ENCODE data around the gene OR2W3.

The OR2W3 gene

DNA sequence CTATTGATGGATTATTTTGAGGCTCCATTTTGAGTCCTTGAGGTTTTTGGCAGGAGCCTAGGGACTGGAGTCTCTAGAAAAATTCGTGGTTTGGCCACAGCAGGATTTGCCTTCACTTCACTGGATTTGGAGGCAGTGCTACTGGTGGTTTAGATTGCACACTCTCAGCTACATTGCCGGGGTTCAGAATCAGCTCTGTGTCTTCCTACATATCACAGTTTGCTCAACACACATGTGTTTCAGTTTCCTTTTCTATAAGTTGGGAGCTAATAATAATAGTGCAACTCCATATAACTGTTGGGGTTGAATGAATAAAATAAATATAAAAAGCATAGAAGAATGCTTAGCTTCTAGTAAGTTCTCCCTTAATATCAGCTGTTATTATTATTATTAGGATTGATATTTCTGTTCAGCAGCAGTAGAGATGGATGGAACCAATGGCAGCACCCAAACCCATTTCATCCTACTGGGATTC is at the start of gene OR2W3:
OR2W3 (plus strand) TSS at position 425 of the 475 bp plus-strand sequence; CDS start at position 425, 0 bp downstream.
- no peak for DNase-seq

DNA sequence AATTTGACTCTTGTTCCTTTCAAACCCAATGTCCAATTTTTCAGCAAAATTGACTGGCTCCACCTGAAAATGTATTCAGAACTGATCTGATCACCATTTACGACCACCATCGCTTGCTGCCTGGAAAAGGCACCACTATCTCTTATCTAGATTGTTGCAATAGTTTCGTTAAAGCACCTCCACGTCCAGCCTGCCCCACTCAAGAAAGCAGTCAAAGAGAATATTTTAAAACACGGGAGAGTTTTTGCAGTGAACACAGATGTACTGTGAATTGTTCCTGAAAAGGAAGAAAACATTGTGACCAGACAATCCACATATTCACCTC is 49.7 kb upstream of the OR2W3 start:
- DNase-seq: no peak

DNA sequence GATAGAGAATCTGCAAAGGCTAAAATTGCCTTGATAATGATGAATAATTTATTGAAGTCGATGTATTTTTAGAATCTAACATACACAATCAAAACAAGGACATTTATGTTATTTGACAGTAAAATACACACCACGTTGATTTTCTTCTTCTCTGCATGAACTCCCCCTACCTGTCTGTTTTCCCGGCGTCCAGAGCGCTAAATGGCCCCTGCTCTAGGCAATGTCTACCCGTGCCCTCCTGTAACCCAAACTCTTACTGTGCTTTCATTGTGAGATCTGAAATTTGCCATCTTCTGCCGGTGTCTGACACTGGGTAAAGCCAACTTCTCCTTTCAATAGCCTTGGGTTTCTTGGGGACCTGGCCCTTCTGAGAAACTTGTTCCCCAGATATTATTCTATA is 47.0 kb upstream of the OR2W3 start:
- DNase-seq: no peak

DNA sequence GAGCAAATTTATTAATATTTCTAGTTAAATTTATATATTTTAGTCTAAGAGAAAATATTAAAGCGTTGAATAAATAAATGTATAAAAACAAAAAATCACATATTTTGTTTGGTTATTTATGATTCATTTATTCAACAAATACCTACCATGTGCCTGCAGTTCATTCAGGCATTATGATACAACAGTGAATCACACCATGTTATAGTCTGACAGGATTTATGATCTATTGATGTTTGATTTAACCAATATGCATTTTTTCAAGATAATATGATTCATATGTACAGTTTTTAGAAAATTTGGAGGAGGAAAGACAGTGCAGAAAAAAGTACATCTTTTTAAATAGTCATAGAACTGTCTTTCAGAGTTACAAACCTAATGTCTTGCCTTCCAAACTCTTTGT is 45.8 kb upstream of the OR2W3 start:
- no peak for DNase-seq

DNA sequence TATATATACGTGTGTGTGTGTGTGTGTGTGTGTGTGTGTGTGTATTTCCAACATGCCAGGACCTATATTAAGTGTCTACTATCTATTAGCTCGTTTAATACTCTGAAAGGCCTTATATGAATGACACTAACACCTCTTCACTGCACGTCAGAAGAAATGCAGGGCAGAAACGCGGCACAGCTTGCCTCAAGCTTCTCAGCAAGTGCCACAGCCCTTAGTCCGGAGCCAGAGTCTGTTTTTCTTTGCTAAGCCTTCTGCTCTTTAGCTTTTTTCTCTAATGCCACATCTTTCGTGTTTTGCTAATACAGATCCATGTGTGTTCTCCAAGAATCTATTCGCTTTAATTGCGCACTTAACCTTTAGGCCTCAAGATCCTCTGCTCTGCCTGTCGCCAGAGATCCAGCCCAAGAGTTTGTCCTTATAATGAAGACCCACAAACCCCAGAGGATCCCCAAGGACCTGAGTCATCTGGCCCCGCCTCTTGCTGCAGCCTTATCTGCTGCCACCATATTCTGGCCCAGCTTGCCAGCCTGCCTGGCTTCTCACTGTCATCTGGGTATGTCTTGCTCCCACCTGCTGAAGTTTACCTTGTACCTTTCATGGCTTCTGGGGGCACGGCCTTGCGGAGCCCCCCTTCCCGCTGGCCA is 40.4 kb upstream of the OR2W3 start:
- no peak for DNase-seq

DNA sequence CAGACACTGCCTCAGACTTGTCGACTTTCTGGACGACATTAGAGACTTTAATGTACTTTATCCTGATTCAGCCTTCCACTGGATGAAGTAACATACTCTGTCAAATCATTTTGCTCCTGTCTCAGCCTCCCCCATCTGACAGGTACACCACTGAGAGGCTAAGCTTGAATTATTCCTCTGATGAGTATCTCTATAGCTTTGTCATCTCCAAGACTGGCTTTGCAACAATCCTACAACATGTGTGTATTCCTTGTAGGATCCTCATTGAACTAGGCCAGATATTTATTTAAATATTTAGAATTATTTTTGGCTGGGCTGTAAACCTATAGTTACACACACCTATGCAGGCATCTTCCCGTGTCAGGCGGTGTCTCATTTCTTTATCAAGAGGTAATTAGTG is 39.5 kb upstream of the OR2W3 start:
- no peak for DNase-seq

DNA sequence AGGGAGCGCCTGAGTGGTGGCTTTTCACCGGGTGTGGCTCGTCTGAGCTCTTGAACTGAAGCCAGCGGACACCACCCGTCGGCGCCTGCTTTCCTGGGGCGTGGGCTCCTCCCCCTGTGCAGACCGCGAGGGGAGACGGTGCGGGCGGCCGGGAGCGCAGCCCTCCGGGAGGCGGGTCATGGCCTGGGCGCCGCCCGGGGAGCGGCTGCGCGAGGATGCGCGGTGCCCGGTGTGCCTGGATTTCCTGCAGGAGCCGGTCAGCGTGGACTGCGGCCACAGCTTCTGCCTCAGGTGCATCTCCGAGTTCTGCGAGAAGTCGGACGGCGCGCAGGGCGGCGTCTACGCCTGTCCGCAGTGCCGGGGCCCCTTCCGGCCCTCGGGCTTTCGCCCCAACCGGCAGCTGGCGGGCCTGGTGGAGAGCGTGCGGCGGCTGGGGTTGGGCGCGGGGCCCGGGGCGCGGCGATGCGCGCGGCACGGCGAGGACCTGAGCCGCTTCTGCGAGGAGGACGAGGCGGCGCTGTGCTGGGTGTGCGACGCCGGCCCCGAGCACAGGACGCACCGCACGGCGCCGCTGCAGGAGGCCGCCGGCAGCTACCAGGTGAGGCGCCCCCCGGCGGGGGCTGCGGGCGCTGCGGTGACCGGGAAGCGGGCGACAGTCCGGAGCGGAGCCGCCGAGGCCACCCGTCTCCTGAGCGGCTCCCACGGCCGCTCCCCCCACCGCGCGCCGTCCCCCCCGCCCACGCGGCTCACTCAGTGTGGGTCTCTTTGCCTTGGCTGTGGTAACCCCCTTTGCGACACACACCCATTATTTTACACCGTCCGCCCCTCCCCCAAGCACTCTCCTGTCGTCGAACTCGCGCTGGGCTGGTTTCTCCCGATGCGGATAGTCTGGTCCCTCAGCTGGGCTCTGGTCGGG is 38.1 kb upstream of the OR2W3 start, which contains the start of gene TRIM58:
TRIM58 (plus strand) TSS at position 119 of the 916 bp plus-strand sequence; CDS start at position 179, 60 bp downstream.
- no peak for DNase-seq

DNA sequence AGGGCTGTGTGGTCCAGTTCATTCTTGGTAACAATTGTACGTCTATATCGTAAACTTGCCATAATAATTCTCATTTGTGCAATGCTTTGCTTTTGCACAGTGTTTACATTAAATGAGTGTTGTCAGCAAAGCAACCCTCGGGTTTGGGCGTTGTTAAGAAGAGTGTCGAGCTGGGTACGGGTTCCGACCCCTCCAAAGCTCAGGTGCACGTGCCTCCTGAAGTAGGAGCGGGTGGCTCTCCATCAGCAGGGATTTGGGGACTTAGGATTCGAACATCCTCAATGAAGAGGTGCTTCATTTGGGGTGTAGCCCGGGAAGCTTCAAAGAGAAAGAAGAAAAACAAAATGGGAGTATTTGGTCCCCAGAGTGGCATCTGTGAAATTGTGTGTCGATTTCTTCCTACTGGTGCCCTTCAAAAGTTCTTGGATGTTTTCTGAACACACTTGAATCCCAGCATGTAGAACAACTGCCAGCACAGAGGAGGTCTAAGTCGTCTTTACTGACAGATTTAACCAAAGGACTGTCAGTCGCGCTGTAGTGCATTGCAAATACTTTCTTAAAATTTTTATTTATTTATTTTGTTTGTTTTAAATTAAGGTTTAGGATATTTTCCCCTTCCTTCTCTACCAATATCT is 37.3 kb upstream of the OR2W3 start:
- no peak for DNase-seq

DNA sequence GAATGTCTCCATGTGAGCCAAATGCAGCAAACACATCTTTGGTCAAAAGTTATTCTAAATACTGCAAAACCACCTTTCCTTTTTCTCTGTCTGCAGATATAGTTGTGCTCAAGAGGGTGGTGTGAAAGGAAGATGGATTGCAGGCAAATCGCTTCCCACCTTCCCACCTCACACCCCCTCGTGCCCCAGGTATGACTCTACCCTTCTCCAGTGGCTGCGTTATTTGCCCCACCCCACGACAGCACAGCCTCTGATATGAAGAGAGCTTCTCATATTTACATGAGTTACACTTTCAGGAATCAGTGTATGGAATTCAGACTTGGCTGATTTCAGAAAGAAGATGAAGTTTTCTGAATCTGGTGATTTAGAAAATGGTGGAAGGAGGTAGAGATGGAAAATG is 32.6 kb upstream of the OR2W3 start:
- DNase-seq: no peak

DNA sequence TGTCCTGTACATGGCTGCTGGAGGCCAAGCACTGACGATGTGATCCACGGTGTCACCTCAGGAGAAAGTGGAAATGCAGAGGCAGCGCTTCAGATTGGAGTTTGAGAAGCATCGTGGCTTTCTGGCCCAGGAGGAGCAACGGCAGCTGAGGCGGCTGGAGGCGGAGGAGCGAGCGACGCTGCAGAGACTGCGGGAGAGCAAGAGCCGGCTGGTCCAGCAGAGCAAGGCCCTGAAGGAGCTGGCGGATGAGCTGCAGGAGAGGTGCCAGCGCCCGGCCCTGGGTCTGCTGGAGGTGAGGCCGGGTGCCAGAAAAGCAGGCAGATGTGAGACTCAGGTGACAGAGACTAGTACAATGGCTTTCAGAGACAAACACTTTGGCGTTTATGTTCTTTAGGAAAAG is 30.7 kb upstream of the OR2W3 start:
- DNase-seq: no peak

DNA sequence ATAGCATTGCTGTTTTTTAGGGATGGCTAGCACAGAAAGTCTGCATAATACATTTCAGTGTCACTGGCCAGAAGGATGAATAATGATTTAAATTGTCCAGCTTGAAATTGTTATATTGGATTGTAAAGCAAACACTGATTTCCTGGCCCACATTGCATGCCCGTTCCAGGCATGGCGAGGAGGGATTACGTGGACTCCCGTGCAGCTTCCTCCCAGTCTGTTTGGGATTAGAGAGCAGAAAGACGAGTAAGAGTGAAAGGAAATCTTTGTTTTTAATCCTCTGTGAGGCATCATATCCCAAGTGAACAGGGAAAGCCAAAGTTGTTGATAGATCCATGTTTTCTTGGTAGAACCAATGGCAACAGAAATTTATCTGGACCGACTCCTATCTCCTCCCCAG is 30.0 kb upstream of the OR2W3 start:
- no peak for DNase-seq

DNA sequence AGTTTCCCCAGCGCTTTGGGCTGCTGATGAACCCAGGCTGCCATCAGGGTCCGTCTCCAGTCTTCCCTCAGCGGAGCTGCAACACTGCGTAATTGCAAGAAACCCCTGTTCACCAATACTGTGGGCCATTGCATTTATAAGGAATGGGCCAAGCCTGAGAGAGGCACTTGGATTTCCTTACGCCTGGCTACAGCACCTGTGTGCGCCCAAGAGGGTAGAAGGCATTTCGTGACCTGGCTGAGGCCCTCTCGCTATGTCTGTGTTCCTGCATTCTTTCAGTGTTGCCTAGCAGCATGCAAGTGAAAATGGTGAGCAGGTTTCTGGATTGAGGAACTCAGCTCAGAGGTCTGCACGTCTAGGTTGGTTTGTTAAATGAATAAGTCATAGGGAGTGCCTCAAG is 12.0 kb upstream of the OR2W3 start:
- DNase-seq: no peak

DNA sequence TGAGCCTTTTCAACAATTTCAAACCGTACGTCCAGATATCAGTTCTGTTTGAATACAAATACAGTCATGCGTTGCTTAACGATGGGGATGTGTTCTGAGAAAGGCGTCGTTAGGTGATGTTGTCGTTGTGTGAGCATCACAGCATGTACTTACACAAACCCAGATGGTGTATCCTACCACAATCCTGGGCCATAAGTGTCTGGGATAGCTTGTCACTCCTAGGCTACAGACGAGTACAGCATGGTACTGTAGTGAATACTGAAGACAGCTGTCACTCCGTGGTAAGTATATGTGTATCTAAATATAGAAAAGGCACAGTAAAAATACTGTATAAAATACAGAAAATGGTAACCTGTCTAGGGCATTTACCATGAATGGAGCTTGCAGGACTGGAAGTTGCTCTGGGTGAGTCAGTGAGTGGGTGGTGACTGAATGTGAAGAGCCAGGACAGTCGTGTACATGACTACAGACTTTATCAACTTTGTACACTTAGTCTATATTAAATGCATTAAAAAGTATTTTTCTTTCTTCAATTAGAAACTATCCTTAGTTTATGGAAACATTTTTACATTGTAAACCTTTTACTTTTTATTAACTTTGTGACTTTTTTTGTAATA is 10.5 kb upstream of the OR2W3 start:
- no peak for DNase-seq

DNA sequence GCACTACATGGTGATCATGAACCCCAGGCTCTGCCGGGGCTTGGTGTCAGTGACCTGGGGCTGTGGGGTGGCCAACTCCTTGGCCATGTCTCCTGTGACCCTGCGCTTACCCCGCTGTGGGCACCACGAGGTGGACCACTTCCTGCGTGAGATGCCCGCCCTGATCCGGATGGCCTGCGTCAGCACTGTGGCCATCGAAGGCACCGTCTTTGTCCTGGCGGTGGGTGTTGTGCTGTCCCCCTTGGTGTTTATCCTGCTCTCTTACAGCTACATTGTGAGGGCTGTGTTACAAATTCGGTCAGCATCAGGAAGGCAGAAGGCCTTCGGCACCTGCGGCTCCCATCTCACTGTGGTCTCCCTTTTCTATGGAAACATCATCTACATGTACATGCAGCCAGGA is 589 bp downstream of the OR2W3 start:
- no peak for DNase-seq

DNA sequence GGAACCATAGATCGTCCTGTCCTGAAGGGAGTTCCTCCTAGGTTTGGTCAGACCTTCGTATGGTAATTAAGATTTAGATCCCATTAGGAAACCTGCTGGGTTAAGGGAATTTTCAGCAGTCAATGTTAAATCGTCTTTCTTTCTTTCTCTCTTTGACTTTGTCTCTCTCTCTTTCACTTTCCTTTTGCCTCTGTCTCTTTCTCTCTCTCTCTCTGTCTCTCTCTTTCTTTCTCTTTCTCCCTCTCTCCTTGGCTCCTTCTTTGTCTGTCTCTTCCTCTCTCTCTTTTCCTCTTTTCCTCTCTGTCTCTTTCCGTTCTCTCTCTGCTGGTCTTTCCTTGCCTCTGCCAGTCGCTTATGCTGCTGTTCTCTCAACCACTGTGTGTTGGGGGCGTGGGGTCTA is 8.7 kb downstream of the OR2W3 start:
- DNase-seq: no peak

DNA sequence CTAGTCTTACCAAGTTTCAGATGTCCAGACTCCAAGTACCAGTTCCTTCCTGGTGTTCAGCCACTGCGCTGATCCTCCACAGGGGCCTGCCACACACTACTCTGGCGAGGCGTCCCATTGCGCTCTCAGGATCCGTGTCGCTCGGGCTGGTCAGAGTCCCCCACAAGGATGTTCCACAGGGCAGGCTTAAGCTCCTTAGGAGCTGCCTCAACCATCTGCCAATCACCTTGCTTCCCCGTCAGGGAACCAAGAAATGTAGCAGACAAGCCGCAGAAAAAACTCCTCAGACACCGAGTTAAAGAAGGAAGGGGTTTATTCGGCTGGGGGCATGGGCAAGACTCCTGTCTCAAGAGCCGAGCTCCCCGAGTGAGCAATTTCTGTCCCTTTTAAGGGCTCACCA is 9.8 kb downstream of the OR2W3 start:
- no peak for DNase-seq

DNA sequence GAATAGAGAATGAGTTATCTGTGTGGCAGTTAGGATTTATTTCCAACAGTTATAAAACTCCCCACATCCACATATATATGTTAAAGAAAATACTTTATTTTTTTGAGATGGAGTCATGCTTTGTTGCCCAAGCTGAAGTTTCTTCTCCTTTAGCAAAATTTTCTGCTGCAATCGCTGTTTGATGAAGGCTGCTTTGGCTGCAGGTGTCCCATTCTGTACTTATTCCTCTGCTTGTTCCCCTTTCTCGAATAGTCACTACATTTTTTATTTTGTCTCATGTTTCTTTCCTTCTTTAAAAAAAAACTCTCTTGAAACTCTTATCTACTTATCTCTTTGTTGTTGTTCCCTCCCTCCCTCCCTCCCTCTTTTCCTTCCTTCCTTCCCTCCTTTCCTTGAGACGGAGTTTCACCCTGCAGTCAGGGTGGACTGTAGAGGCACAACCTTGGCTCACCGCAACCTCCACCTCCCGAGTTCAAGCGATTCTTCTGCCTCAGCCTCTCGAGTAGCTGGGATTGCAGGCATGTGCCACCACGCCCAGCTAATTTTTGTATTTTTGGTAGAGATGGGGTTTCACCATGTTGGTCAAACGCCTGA is 10.6 kb downstream of the OR2W3 start:
- no peak for DNase-seq

DNA sequence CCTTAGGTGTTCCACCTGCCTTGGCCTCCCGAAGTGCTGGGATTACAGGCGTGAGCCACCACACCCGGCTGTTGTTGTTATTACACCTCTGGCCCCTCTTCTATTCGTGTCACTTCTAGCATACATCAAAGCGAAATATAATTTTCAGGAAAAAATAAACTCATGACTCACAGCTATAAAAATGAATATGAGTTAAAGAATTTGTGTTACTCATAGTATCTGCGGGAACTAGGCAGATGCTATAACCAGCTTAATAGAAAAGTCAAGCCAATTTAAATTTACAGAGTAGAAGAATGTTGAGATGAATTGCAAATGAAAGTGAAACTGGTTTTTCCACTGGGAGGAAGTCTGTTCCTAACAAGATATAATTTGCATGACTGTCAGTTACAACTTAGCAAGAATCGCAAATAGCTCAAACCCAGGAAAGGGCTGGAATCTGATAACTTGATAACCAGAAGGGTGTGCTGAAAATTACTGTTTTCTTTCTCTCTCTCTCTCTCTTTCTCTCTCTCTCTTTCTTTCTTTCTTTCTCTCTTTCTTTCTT is 11.2 kb downstream of the OR2W3 start:
- no peak for DNase-seq

DNA sequence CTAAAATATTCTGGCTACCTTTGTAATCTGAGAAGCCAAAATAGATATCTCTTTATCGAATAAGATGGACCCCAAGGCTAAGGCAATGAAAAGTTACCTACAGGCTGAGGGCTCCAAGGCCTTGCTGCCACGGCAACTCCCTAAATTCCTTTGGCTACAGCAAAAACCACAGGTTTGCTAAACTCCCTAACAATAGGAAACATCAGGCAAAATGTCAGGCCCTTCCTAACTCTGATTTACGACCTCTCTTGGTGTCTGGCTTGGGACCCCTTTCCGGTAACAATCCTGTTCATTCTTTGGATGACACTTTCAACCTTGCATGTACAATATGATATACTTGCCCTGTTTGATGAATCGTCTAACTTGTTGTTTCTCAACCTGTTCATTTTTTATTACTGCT is 13.4 kb downstream of the OR2W3 start:
- no peak for DNase-seq

DNA sequence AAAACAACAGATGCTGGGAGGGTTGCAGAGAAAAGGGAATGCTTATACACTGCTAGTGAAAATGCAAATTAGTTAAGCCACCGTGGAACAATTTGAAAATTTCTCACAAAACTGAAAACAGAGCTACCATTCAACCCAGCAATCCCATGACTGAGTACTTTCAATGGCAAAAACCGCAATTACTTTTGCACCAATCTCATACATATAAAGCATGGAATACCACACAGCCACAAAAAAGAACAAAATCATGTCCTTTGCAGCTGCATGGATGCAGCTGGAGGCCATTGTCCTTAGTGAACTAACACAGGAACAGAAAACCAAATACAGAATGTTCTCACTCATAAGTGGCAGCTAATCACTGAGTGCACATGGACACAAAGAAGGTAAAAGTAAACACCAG is 18.4 kb downstream of the OR2W3 start:
- DNase-seq: no peak

DNA sequence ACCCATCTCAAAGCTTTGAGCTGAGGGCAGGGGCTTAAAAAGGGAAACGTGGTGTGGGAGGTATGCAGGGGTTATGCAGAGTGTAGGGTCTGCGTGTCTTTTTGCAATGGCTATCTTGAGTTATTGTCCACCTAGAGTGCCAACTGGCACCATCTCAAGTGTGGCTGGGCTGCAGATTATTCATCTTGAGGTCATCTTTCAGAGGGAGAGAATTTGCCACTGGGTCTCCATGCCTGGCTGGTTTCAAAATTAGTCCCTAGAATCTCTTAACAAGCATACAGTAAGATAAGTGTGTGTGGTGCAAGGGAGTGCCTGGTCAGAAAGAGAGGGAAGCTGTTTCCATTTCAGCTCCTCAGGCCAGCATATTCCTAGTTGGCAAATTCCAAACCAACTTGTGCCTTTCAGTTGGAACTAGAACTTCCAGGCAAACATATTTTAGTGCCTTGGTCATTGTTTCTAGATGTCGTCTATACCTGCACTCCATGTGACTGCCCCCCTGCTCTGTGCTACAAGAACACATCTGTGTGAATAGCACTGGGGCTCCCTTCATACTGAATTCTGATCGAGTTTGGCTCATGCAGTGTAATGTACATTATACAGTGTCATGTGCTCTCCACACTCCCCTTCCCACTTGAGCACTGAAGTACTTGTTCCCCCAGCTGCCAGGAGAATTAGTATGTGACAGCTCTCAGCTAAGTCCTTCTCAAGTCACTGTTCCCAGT is 19.7 kb downstream of the OR2W3 start:
- DNase-seq: no peak

DNA sequence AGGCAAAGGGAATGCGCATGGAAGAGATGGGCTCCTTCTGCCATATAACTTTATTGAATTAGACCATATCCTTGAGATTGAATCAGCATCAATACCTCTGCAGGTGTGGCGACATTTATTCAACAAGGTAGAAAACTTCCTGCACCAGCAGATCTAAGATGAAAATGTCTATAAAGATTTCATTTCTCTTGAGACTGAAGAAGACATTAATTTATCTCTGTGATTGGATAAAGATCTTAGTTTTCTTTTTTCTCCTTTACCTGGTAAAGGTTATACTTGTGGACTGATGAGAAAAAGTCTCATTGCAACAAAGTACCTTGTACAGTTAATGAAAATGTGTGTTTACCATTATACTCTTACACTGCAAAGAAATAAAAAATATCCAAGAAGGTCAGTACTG is 24.6 kb downstream of the OR2W3 start, which contains the start of gene OR2T8:
OR2T8 (plus strand) TSS at position 301 of the 400 bp plus-strand sequence. CDS start 766 bp downstream, outside the sequence.
- no peak for DNase-seq

All from activated CD4-positive, alpha-beta T cell treated with anti-CD3 and anti-CD28 coated beads, Interleukin-2, amount 50 U/mL, for 4 hours (primary cell).